Astrocyte of the spinal cord (primary cell): ENCODE measurements around the gene SIX3.
A peak's percentile ranks its signal among the peaks of the same experiment; 100 is the strongest.

ENCODE experiments used
- DNase-seq: peaks from one replicate; pipeline ENCODE4 v3.0.0; 2011; ENCODE audit warnings: low read depth, low spot score
- H3K4me3 ChIP-seq: 2 replicates; pipeline ENCODE4 v1.5.1; 2011; ENCODE audit warnings: low read depth, mild to moderate bottlenecking, low read length, moderate library complexity
- CTCF ChIP-seq: IDR thresholded peaks from 2 replicates; pipeline ENCODE4 v1.5.1; 2012; ENCODE audit warnings: low read depth, mild to moderate bottlenecking, low read length, inconsistent platforms
- in situ Hi-C: cut with HindIII; loops from 2 replicates; pipeline ENCODE4 v1.10.0; 2017; ENCODE audit warnings: low sequenced_read_pairs

Gene SIX3

GRCh38 chr2:44974064-44974715 is 32.7 kb downstream of the SIX3 start:
- peak; percentile 51 for TF ChIP-seq CTCF
- no peak for DNase-seq
- H3K4me3 ChIP-seq = no peak overlapping the region
- in situ Hi-C loops = no loop called here

- DNase-seq = no peak
- no peak overlapping the region for H3K4me3 ChIP-seq
- in situ Hi-C loops = loop anchor here (25.0 kb wide), 1 partner anchor 511 kb away; no protein-coding TSS in a partner anchor
- TF ChIP-seq CTCF = no peak
Observed at GRCh38 chr2:44975571-44976450, 34.3 kb downstream of the SIX3 start.

- in situ Hi-C loops = loop anchor here (25.0 kb wide), 1 partner anchor 508 kb away; no protein-coding TSS in a partner anchor
- H3K4me3 ChIP-seq = no peak overlapping the region
- no peak for TF ChIP-seq CTCF
- no peak for DNase-seq
Observed at GRCh38 chr2:44979581-44979980, 38.1 kb downstream of the SIX3 start.

GRCh38 chr2:44980751-44981713 is 39.5 kb downstream of the SIX3 start:
- H3K4me3 ChIP-seq = no peak overlapping the region
- in situ Hi-C loops = loop anchor here (25.0 kb wide), 1 partner anchor 506 kb away; no protein-coding TSS in a partner anchor
- TF ChIP-seq CTCF = no peak
- no peak for DNase-seq

GRCh38 chr2:44981714-44982108 is 40.2 kb downstream of the SIX3 start:
- no peak overlapping the region for H3K4me3 ChIP-seq
- peak; percentile 76 for DNase-seq
- peak; percentile 81 for TF ChIP-seq CTCF
- in situ Hi-C loops = loop anchor here (25.0 kb wide), 1 partner anchor 506 kb away; no protein-coding TSS in a partner anchor
